OCI-LY1 (cell line): Measurements from ENCODE around the gene PTPN23.

Experiments
- H2AFZ ChIP-seq: fragments of 200-600 bp; sonication (generic), shearing (Covaris generic); 2 replicates; pipeline ENCODE4 v1.6.0; 2014; ENCODE audit warnings: antibody characterized with exemption, mild to moderate bottlenecking, low read length
- H3F3A ChIP-seq: fragments of 200-600 bp; sonication (generic), shearing (Covaris generic); 2 replicates; pipeline ENCODE4 v1.6.0; 2014; ENCODE audit warnings: mild to moderate bottlenecking, antibody characterized with exemption, low read length, moderate library complexity; ENCODE audit not compliant: insufficient read depth
- H3K27ac ChIP-seq: fragments of 200-600 bp; sonication (generic); 2 replicates; pipeline ENCODE4 v1.5.1; 2014; ENCODE audit warnings: low read length, mixed run types, mild to moderate bottlenecking, low read depth; ENCODE audit not compliant: poor library complexity, severe bottlenecking
- H3K27me3 ChIP-seq: fragments of 200-600 bp; sonication (generic); 2 replicates; pipeline ENCODE4 v1.6.0; 2014; ENCODE audit warnings: antibody characterized with exemption, mild to moderate bottlenecking, low read length, moderate library complexity; ENCODE audit not compliant: insufficient read depth
- H3K36me3 ChIP-seq: fragments of 200-600 bp; sonication (generic); 2 replicates; pipeline ENCODE4 v1.6.1; 2014; ENCODE audit warnings: mild to moderate bottlenecking, antibody characterized with exemption, low read length, moderate library complexity, mixed read lengths; ENCODE audit not compliant: insufficient read depth
- H3K4me1 ChIP-seq: fragments of 200-600 bp; sonication (generic); 2 replicates; pipeline ENCODE4 v1.5.1; 2014; ENCODE audit warnings: mild to moderate bottlenecking, low read length, moderate library complexity; ENCODE audit not compliant: insufficient read depth, severe bottlenecking
- H3K4me2 ChIP-seq: fragments of 200-600 bp; sonication (generic), shearing (Covaris generic); 2 replicates; pipeline ENCODE4 v1.6.1; 2014; ENCODE audit warnings: low read length
- H3K4me3 ChIP-seq: fragments of 200-600 bp; sonication (generic); 2 replicates; pipeline ENCODE4 v1.5.1; 2014; ENCODE audit warnings: low read length, low read depth, mild to moderate bottlenecking, mixed read lengths; ENCODE audit not compliant: poor library complexity, severe bottlenecking
- H3K79me2 ChIP-seq: fragments of 200-600 bp; shearing (Covaris generic); 2 replicates; pipeline ENCODE4 v1.6.1; 2016; ENCODE audit warnings: mixed run types, low read length, mixed read lengths; ENCODE audit not compliant: insufficient read depth
- H3K9ac ChIP-seq: fragments of 200-600 bp; sonication (generic), shearing (Covaris generic); 2 replicates; pipeline ENCODE4 v1.6.1; 2014; ENCODE audit warnings: mild to moderate bottlenecking, low read length, mixed read lengths
- H3K9me2 ChIP-seq: fragments of 200-600 bp; sonication (generic), shearing (Covaris generic); 2 replicates; pipeline ENCODE4 v1.6.1; 2014; ENCODE audit warnings: low read depth, mild to moderate bottlenecking, low read length, mixed read lengths
- H3K9me3 ChIP-seq: fragments of 200-600 bp; shearing (Covaris generic); 2 replicates; pipeline ENCODE4 v1.6.1; 2014; ENCODE audit warnings: low read length, mixed read lengths
- H4K20me1 ChIP-seq: fragments of 200-600 bp; sonication (generic), shearing (Covaris generic); 2 replicates; pipeline ENCODE4 v1.6.0; 2016; ENCODE audit warnings: mild to moderate bottlenecking, low read length; ENCODE audit not compliant: insufficient read depth
- CTCF ChIP-seq: fragments of 200-600 bp; sonication (generic), shearing (Covaris generic); IDR thresholded peaks from 2 replicates; pipeline ENCODE4 v1.5.1; 2017; ENCODE audit warnings: mild to moderate bottlenecking, antibody characterized with exemption, low read length, moderate library complexity, mixed read lengths
- EZH2 ChIP-seq: fragments of 200-600 bp; sonication (generic), shearing (Covaris generic); IDR thresholded peaks from 2 replicates; pipeline ENCODE4 v1.8.0; 2017; ENCODE audit warnings: borderline replicate concordance, mixed run types, mild to moderate bottlenecking, antibody characterized with exemption, low read length, moderate library complexity, mixed read lengths

PTPN23 gene

DNA sequence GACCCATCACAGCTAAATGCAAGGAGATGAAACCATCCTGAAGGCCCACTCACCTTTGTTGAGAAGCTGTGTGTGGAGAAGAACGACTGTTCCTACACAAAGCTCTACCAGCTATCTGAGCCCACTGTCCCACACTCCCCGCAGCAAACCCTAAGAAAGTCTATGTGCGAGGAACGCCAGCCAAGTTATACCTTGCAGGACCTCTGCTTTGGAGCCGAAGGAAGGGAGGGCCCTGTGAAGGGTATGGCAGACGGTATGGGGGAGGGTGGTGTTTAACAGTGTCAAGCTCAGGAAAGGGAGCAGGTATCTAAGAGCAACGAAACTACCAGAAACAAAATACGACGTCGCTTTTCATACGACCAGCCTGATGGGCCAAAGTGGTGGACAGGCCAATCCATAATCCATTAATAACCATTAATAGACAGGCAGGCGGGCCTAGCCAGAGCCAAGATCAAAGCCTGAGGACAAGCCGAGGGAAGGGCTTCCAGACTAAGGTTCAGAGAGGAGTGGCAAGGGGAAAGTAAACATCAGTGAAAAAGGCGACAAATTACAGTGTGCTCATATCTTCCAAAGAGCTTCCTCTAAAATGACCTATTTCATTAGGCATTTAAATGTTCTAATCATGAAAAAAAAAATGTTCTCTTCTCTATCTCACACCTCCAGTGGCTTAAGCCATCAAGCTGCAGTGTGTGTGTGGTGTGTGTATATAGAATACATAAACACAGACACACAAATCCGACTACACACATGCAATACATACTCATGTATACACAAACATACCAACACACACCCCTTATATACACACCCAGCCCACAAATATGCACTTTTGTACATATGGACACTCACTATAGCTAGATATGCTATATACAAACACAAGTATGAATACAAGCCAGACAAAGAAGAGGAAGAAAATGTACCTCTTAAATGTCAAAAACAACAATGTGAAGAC, 43.9 kb downstream of the PTPN23 start:
- Histone ChIP-seq H3K9me2 (no peaks in the 10 kb centered on the region), H3K4me1 (peaks cover 13% of the 10 kb centered on the region), H4K20me1 (no peaks in the 10 kb centered on the region), H3K9ac (no peak overlapping the region), H3K36me3 (peaks cover 56% of the 10 kb centered on the region; the same call in 1 of the 2 replicates), H3K27ac (no peak overlapping the region), H3K27me3 (no peaks in the 10 kb centered on the region), H3K79me2 (no peaks in the 10 kb centered on the region), H3K9me3 (no peaks in the 10 kb centered on the region), H3K4me2 (no peak overlapping the region), H3K4me3 (no peak overlapping the region), H3F3A (no peaks in the 10 kb centered on the region), H2AFZ (no peak overlapping the region)
- TF ChIP-seq CTCF: no peak
- no peak for TF ChIP-seq EZH2

DNA sequence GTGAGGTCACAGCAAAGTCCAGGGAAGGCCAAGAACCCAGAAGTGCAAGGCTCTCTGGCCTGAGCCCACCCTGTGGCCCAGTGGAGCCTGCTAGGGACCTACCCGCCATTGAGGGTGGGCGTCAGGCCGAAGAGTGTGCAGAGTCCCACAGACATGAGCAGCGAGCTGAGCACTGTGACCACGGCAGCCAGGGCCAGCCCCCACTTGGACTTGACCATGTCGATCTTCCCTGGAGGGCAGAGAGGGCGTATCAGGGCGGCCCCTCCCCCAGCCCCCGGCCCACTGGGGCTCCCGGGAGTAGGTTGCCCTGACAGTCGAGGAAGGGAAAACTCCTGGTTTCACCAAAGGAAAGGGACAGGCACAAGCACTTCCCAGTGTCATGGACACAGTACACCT, 44.6 kb downstream of the PTPN23 start:
- Histone ChIP-seq H4K20me1 (no peaks in the 10 kb centered on the region), H3K27me3 (no peaks in the 10 kb centered on the region), H3F3A (no peaks in the 10 kb centered on the region), H3K4me1 (peaks cover 13% of the 10 kb centered on the region), H3K27ac (no peak overlapping the region), H3K4me2 (no peak overlapping the region), H3K9me3 (no peaks in the 10 kb centered on the region), H3K4me3 (no peak overlapping the region), H2AFZ (no peak overlapping the region), H3K9ac (no peak overlapping the region), H3K79me2 (no peaks in the 10 kb centered on the region), H3K9me2 (no peaks in the 10 kb centered on the region), H3K36me3 (peaks cover 56% of the 10 kb centered on the region; the same call in 1 of the 2 replicates)
- TF ChIP-seq EZH2: no peak
- TF ChIP-seq CTCF: no peak

GRCh38 chr3:47425959-47426358, 45.1 kb downstream of the PTPN23 start:
- H3K9ac ChIP-seq: no peak overlapping the region

More at GRCh38 chr3:47425959-47426358, 45.1 kb downstream of the PTPN23 start:
- Histone ChIP-seq H3K36me3 (peaks cover 57% of the 10 kb centered on the region; the same call in 1 of the 2 replicates), H3K27me3 (no peaks in the 10 kb centered on the region), H3K4me2 (no peak overlapping the region), H3K9me2 (no peaks in the 10 kb centered on the region), H3K9me3 (no peaks in the 10 kb centered on the region), H3K4me1 (peaks cover 8% of the 10 kb centered on the region), H3K79me2 (no peaks in the 10 kb centered on the region), H3F3A (no peaks in the 10 kb centered on the region), H2AFZ (no peak overlapping the region), H3K27ac (no peak overlapping the region), H4K20me1 (no peaks in the 10 kb centered on the region), H3K4me3 (no peak overlapping the region)
- TF ChIP-seq CTCF (no peak), EZH2 (no peak)
